Ovary (tissue), 9 donors: ENCODE data around the gene HSPA12A. TPM values are rescaled to one million over a fixed set of nuclear protein-coding genes. Genes with fewer than 3 reads are reported as not detected.

Experiments used
- DNase-seq, 5 donors: peaks; one replicate each; pipeline ENCODE4 v3.0.0-alpha.2; 2019 to 2020
- H3K27ac ChIP-seq, 2 donors: fragments of 200-600 bp; one replicate each; pipeline versions ENCODE4 v1.5.1 to v1.8.0; 2019 to 2022
- H3K27me3 ChIP-seq: fragments of 200-600 bp; one replicate; pipeline ENCODE4 v1.8.0; 2022
- H3K36me3 ChIP-seq: fragments of 200-600 bp; sonication (generic); one replicate; pipeline ENCODE4 v1.5.1; 2019
- H3K4me1 ChIP-seq: one replicate; pipeline ENCODE4 v1.8.1; 2013; ENCODE audit warnings: mild to moderate bottlenecking, moderate library complexity; ENCODE audit not compliant: insufficient read depth
- H3K4me3 ChIP-seq: fragments of 200-600 bp; sonication (generic); one replicate; pipeline ENCODE4 v1.5.1; 2017
- H3K9me3 ChIP-seq, 2 donors: fragments of 200-600 bp in 1 of 2; sonication (generic) in 1 of 2; one replicate each; pipeline versions ENCODE4 v1.5.1 to v1.8.1; 2013 to 2019; ENCODE audit warnings: mild to moderate bottlenecking in 1 of 2, moderate library complexity in 1 of 2
- EP300 ChIP-seq: sonication (generic); formaldehyde crosslinking; IDR thresholded peaks from one replicate; pipeline ENCODE4 v1.6.1; 2017; ENCODE audit warnings: antibody characterized with exemption
- POLR2A ChIP-seq: fragments of 450-650 bp; IDR thresholded peaks from one replicate; pipeline ENCODE4 v1.6.1; 2017; ENCODE audit warnings: antibody characterized with exemption, mild to moderate bottlenecking, moderate library complexity
- WGBS, 3 donors: extraction: QIAGEN DNeasy Blood & Tissue Kit in 1 of 3; methylation state at CpG; one replicate each; pipeline versions ENCODE4 v1.1.5 to v1.1.7; 2013 to 2017; 5-methylcytosine and 5-hydroxymethylcytosine counted together
- intact Hi-C, 4 donors: fragments of 100-400 bp; cut with DNase I; formaldehyde crosslinking; loops; one replicate each; pipeline versions ENCODE4 v1.11.0 to v1.15.1; 2022 to 2023
- polyA plus RNA-seq, 2 donors: library from polyadenylated mRNA; stranded (reverse); fragments of 200-250 nt in 1 of 2; fragments of 350-450 nt in 1 of 2; fragmentation: Illumina TruSeq in 1 of 2; extraction: RNeasy Lipid Tissue Mini Kit (QIAGEN cat#74804) in 1 of 2; gene quantifications; one replicate each; pipeline ENCODE4 v1.2.3, GENCODE V29; 2013 to 2014
- total RNA-seq, 7 donors: library from RNA; depleted of rRNA in 2 of 7; stranded (reverse); fragments of >200 nt in 2 of 7; fragmentation: NEBNext Ultra II Directional in 3 of 7; extraction: Animal tissue kit (Norgen Biotek cat#: 25700) in 3 of 7; gene quantifications; one replicate each; pipeline versions ENCODE4 v1.1.0 to v1.2.4, GENCODE V29; 2016 to 2023
- TF ChIP-seq, protein P1 (sequence below), 3 donors: fragments of 450-650 bp in 2 of 3; fragments of 200-600 bp in 1 of 3; IDR thresholded peaks; one replicate each; pipeline versions ENCODE4 v1.5.1 to v1.8.0; 2016 to 2022; ENCODE audit warnings: antibody characterized with exemption in 3 of 3, mild to moderate bottlenecking in 1 of 3
- donor health status: DM: no; HTN: no; CAD: no; lungs with moderate emphysema.
- donor health status: DM: no; HTN: no; CAD: no.
- donor health status: Bipolar disorder and iron deficiency.
- donor health status: DM: yes; HTN: yes; CAD: no.
- donor health status: DM: no; HTN: no; CAD: no.
- donor health status: DM: yes; HTN: yes; CAD: no.

The HSPA12A gene
- total and polyA plus RNA-seq, 9 donors, result 16.0 to 47.5 (median 36.4) TPM

GRCh38 chr10:116694243-116694926 is 48.0 kb downstream of the HSPA12A start:
- Histone ChIP-seq H3K27ac (peak overlapping the region in 1 of 2 donors; percentile 6), H3K4me3 (no peak overlapping the region), H3K27me3 (no peaks in the 10 kb centered on the region), H3K9me3 (no peaks in the 10 kb centered on the region), H3K36me3 (no peaks in the 10 kb centered on the region), H3K4me1 (peaks cover 29% of the 10 kb centered on the region)
- TF ChIP-seq POLR2A (no peak), EP300 (no peak)
- TF ChIP-seq, protein P1, sequence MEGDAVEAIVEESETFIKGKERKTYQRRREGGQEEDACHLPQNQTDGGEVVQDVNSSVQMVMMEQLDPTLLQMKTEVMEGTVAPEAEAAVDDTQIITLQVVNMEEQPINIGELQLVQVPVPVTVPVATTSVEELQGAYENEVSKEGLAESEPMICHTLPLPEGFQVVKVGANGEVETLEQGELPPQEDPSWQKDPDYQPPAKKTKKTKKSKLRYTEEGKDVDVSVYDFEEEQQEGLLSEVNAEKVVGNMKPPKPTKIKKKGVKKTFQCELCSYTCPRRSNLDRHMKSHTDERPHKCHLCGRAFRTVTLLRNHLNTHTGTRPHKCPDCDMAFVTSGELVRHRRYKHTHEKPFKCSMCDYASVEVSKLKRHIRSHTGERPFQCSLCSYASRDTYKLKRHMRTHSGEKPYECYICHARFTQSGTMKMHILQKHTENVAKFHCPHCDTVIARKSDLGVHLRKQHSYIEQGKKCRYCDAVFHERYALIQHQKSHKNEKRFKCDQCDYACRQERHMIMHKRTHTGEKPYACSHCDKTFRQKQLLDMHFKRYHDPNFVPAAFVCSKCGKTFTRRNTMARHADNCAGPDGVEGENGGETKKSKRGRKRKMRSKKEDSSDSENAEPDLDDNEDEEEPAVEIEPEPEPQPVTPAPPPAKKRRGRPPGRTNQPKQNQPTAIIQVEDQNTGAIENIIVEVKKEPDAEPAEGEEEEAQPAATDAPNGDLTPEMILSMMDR (IDR thresholded peaks at IDR 0.05), result no peak
- intact Hi-C loops, result loop anchor here in 1 of 4 donors (10.0 kb wide), 1 partner anchor 50 kb away; the partner anchor contains the start of gene HSPA12A
- WGBS, 3 donors, result 32 to 51% (median 38%) methylated on average over 14 of the region's 14 CpGs
- no peak for DNase-seq

GRCh38 chr10:116692225-116692624 is 50.1 kb downstream of the HSPA12A start:
- Histone ChIP-seq H3K27ac (peak overlapping the region in 1 of 2 donors; percentile 69), H3K4me1 (peaks cover 41% of the 10 kb centered on the region), H3K9me3 (no peaks in the 10 kb centered on the region), H3K4me3 (no peak overlapping the region), H3K36me3 (no peaks in the 10 kb centered on the region), H3K27me3 (no peaks in the 10 kb centered on the region)
- intact Hi-C loops, result loop anchor here in 1 of 4 donors (10.0 kb wide), 1 partner anchor 53 kb away; the partner anchor contains the start of gene HSPA12A
- 74 to 85% (median 78%) methylated on average over 8 of the region's 8 CpGs for WGBS, 3 donors
- peak in 1 of 5 donors; percentile 38 for DNase-seq
- TF ChIP-seq POLR2A, result no peak
- TF ChIP-seq, protein P1 (IDR thresholded peaks at IDR 0.05), result no peak

DNA sequence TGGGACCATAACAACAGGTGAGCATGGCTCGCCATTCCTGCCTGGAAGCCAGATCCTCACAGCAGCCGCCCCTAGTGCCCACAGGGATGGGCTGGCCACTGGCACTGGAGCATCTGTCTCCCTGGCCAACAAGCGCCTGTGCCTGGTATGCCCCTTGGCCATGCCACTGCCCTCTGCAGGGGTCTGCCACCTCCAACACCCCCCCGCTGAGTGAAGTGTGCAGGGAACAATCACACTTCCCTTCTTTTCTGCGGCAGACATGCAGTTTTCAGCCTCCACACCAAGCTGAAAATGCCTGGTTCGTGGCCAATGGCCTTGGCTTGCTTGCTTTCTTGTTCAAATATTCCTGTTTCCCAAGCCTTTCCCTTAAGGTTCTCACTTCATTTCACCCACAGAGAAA is 50.7 kb downstream of the HSPA12A start:
- peak; percentile 64 to 79 (median 69) for DNase-seq
- no peaks in the 10 kb centered on the region for H3K9me3 ChIP-seq
- peaks cover 44% of the 10 kb centered on the region for H3K4me1 ChIP-seq
- no peaks in the 10 kb centered on the region for H3K27me3 ChIP-seq
- no peak overlapping the region for H3K4me3 ChIP-seq
- H3K27ac ChIP-seq, result peak overlapping the region in 1 of 2 donors; percentile 69
- 18 to 39% (median 34%) methylated on average over 6 of the region's 6 CpGs for WGBS, 3 donors
- TF ChIP-seq POLR2A, result no peak
- TF ChIP-seq EP300, result no peak
- TF ChIP-seq, protein P1 (IDR thresholded peaks at IDR 0.05), result no peak
- intact Hi-C loops, result loop anchor here in 2 of 4 donors (2.0 to 10.0 kb wide), 2 partner anchors 49 to 53 kb away; partner anchors contain the start of gene HSPA12A (in 1 of the 2)
- no peaks in the 10 kb centered on the region for H3K36me3 ChIP-seq

DNA sequence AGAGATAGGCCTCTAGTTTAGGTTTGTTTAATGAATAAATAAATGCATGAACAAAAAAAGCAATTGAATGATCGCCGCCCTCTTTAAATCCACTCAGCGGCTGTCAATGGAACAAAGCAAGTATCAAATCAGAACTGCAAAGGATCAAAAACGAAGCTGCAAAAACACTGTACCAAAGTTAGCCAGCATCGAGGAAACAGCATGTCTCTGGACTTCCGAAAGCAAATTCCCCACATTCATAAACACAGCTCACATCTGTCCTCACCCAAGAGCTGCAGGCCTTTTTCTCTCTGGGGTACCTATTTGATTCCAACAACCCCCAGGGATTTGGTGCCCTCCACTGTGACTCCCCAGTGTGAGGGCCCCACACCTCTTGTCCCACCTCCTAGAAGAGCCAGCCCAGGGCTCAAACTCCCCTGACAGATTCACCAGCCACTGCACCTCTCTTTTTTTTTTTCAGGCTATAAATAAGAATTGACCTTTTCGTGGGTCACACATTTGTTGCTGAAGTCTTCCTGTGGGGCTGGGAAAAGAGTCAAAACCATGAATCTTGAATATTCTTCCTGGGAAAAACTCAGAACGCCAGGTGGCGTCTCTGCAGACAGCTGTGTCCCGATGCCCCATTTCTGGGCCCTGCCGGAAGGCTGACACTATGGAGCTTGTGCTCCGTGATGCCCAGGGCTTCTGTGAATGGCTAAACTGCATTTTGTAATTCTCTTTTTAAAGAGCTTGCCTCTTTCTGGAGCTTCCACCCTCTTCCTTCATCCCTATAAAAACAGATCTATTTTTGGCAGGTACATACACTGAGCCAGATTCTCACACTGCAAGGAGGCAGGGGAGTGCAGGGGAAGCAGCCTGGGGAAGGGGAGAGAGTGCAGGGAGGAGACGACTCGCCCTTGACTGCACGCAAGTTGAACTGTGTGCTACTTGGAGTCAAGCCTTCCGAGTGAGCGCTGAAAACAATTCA is 51.7 kb downstream of the HSPA12A start:
- no peaks in the 10 kb centered on the region for H3K9me3 ChIP-seq
- H3K4me3 ChIP-seq, result no peak overlapping the region
- no peaks in the 10 kb centered on the region for H3K36me3 ChIP-seq
- peak; percentile 67 to 76 (median 73) for DNase-seq
- peak overlapping the region in 1 of 2 donors; percentile 69 for H3K27ac ChIP-seq
- no peaks in the 10 kb centered on the region for H3K27me3 ChIP-seq
- H3K4me1 ChIP-seq, result peaks cover 44% of the 10 kb centered on the region
- TF ChIP-seq, protein P1 (IDR thresholded peaks at IDR 0.05), result peak; percentile 36 to 59 (median 40)
- TF ChIP-seq EP300, result no peak
- WGBS, 3 donors, result 10 to 18% (median 12%) methylated on average over 17 of the region's 17 CpGs
- intact Hi-C loops, result loop anchor here in 2 of 4 donors (2.0 to 10.0 kb wide), 2 partner anchors 50 to 54 kb away; partner anchors contain the start of gene HSPA12A (in 1 of the 2)
